HUES64 (cell line): ENCODE measurements around the gene ARFGAP3. TPM values are rescaled to one million over a fixed set of nuclear protein-coding genes. Genes with fewer than 3 reads are reported as not detected.
A peak's percentile ranks its signal among the peaks of the same experiment; 100 is the strongest.

Experiments used
- H3K27ac ChIP-seq: 2 replicates; pipeline ENCODE4 v1.7.0; 2013; ENCODE audit warnings: low read depth, low read length, inconsistent platforms
- H3K27me3 ChIP-seq: 2 replicates; pipeline ENCODE4 v1.6.1; 2013; ENCODE audit warnings: mild to moderate bottlenecking, low read length; ENCODE audit not compliant: insufficient read depth
- H3K36me3 ChIP-seq: 2 replicates; pipeline ENCODE4 v1.6.1; 2013; ENCODE audit warnings: mild to moderate bottlenecking, low read length; ENCODE audit not compliant: insufficient read depth
- H3K4me1 ChIP-seq: 2 replicates; pipeline ENCODE4 v1.6.1; 2013; ENCODE audit warnings: mild to moderate bottlenecking, low read length, moderate library complexity; ENCODE audit not compliant: insufficient read depth
- H3K4me3 ChIP-seq: 2 replicates; pipeline ENCODE4 v1.5.1; 2013; ENCODE audit warnings: mild to moderate bottlenecking, low read length, moderate library complexity
- H3K9ac ChIP-seq: 2 replicates; pipeline ENCODE4 v1.6.1; 2013; ENCODE audit warnings: mild to moderate bottlenecking, low read depth, low read length
- H3K9me3 ChIP-seq: 2 replicates; pipeline ENCODE4 v1.6.1; 2013; ENCODE audit warnings: low read depth, low read length; ENCODE audit not compliant: insufficient read depth
- WGBS: fragments of 150-250, 120-280 bp; methylation state at CpG from one replicate; pipeline ENCODE4 v1.1.7; 2013; ENCODE audit warnings: missing lambda C conversion rate; 5-methylcytosine and 5-hydroxymethylcytosine counted together
- polyA plus RNA-seq, 2 experiments: library from polyadenylated mRNA; stranded (reverse); fragments of 50-300 nt; gene quantifications; one replicate each; pipeline ENCODE4 v1.2.3, GENCODE V29; 2013

Gene ARFGAP3
- 10.7 TPM for polyA plus RNA-seq (2013, experiment 1 of 2)
- polyA plus RNA-seq (2013, experiment 2 of 2): 16.4 TPM

GRCh38 chr22:42856865-42857704, at the start of gene ARFGAP3:
Gene ARFGAP3 (minus strand): TSS chr22:42857273. CDS start chr22:42857182, 91 bp downstream.
- Histone ChIP-seq H3K4me1 (no peaks in the 10 kb centered on the region), H3K27me3 (peaks cover 28% of the 10 kb centered on the region), H3K9me3 (peaks cover 3% of the 10 kb centered on the region; the same call in 1 of the 2 replicates), H3K4me3 (peak within 1 kb of the TSS; percentile 81), H3K36me3 (no peaks in the 10 kb centered on the region), H3K9ac (peak within 1 kb of the TSS; percentile 64), H3K27ac (peak within 1 kb of the TSS; percentile 54; the same call in 1 of the 2 replicates)
- WGBS: 10% methylated on average over 111 of the region's 111 CpGs

- 86% methylated on average over 5 of the region's 5 CpGs for WGBS
- no peaks in the 10 kb centered on the region for H3K27me3 ChIP-seq
- peaks cover 16% of the 10 kb centered on the region; the same call in 1 of the 2 replicates for H3K36me3 ChIP-seq
- no peak overlapping the region for H3K4me3 ChIP-seq
- 0 out of 2 replicates have a peak overlapping the region, but pooled peaks have one; percentile 11 for H3K9ac ChIP-seq
- 0 out of 2 replicates have a peak, but pooled peaks cover 7% of the 10 kb centered on the region for H3K4me1 ChIP-seq
- H3K27ac ChIP-seq: no peak overlapping the region
- H3K9me3 ChIP-seq: no peaks in the 10 kb centered on the region
These were observed 48.7 kb upstream of the ARFGAP3 start for GRCh38 chr22:42905702-42906183.

GRCh38 chr22:42905217-42905616, 48.1 kb upstream of the ARFGAP3 start:
- peak overlapping the region; percentile 18; the same call in 1 of the 2 replicates for H3K27ac ChIP-seq
- 0 out of 2 replicates have a peak, but pooled peaks cover 7% of the 10 kb centered on the region for H3K4me1 ChIP-seq
- WGBS: 87% methylated on average over 13 of the region's 13 CpGs

GRCh38 chr22:42904050-42904449, 47.0 kb upstream of the ARFGAP3 start:
- H3K9me3 ChIP-seq: no peaks in the 10 kb centered on the region
- peaks cover 7% of the 10 kb centered on the region; the same call in 1 of the 2 replicates for H3K36me3 ChIP-seq
- H3K27me3 ChIP-seq: no peaks in the 10 kb centered on the region
- no peak overlapping the region for H3K27ac ChIP-seq
- 0 out of 2 replicates have a peak, but pooled peaks cover 7% of the 10 kb centered on the region for H3K4me1 ChIP-seq
- no peak overlapping the region for H3K9ac ChIP-seq
- 90% methylated on average over 12 of the region's 12 CpGs for WGBS
- H3K4me3 ChIP-seq: no peak overlapping the region

More at GRCh38 chr22:42905217-42905616, 48.1 kb upstream of the ARFGAP3 start:
- peaks cover 13% of the 10 kb centered on the region; the same call in 1 of the 2 replicates for H3K36me3 ChIP-seq
- no peak overlapping the region for H3K4me3 ChIP-seq
- 0 out of 2 replicates have a peak overlapping the region, but pooled peaks have one; percentile 11 for H3K9ac ChIP-seq
- no peaks in the 10 kb centered on the region for H3K27me3 ChIP-seq
- H3K9me3 ChIP-seq: no peaks in the 10 kb centered on the region

GRCh38 chr22:42902875-42903510, 45.9 kb upstream of the ARFGAP3 start:
- 85% methylated on average over 14 of the region's 15 CpGs for WGBS
- H3K27ac ChIP-seq: 0 out of 2 replicates have a peak overlapping the region, but pooled peaks have one; percentile 26
- 0 out of 2 replicates have a peak, but pooled peaks cover 7% of the 10 kb centered on the region for H3K4me1 ChIP-seq
- no peak overlapping the region for H3K9ac ChIP-seq
- no peaks in the 10 kb centered on the region for H3K9me3 ChIP-seq
- H3K27me3 ChIP-seq: no peaks in the 10 kb centered on the region
- H3K36me3 ChIP-seq: peaks cover 7% of the 10 kb centered on the region; the same call in 1 of the 2 replicates
- H3K4me3 ChIP-seq: no peak overlapping the region

- Histone ChIP-seq H3K27me3 (no peaks in the 10 kb centered on the region), H3K4me3 (no peak overlapping the region), H3K27ac (no peak overlapping the region), H3K4me1 (0 out of 2 replicates have a peak, but pooled peaks cover 7% of the 10 kb centered on the region), H3K36me3 (0 out of 2 replicates have a peak, but pooled peaks cover under 1% of the 10 kb centered on the region), H3K9ac (no peak overlapping the region), H3K9me3 (no peaks in the 10 kb centered on the region)
- WGBS: 94% methylated on average over 14 of the region's 14 CpGs
These were observed 44.9 kb upstream of the ARFGAP3 start for GRCh38 chr22:42901790-42902508.

GRCh38 chr22:42897960-42898359, 40.9 kb upstream of the ARFGAP3 start:
- H3K4me3 ChIP-seq: no peak overlapping the region
- H3K27me3 ChIP-seq: no peaks in the 10 kb centered on the region
- WGBS: 95% methylated on average over 7 of the region's 7 CpGs

GRCh38 chr22:42895541-42895981, 38.5 kb upstream of the ARFGAP3 start:
- H3K9ac ChIP-seq: no peak overlapping the region

More at GRCh38 chr22:42897960-42898359, 40.9 kb upstream of the ARFGAP3 start:
- H3K9ac ChIP-seq: no peak overlapping the region
- no peak overlapping the region for H3K27ac ChIP-seq
- H3K9me3 ChIP-seq: no peaks in the 10 kb centered on the region
- H3K4me1 ChIP-seq: peaks cover under 1% of the 10 kb centered on the region; the same call in 1 of the 2 replicates
- 0 out of 2 replicates have a peak, but pooled peaks cover 4% of the 10 kb centered on the region for H3K36me3 ChIP-seq

GRCh38 chr22:42895087-42895486, 38.0 kb upstream of the ARFGAP3 start:
- Histone ChIP-seq H3K4me1 (no peaks in the 10 kb centered on the region; the same call in 1 of the 2 replicates), H3K9ac (no peak overlapping the region), H3K4me3 (no peak overlapping the region), H3K27me3 (no peaks in the 10 kb centered on the region), H3K9me3 (no peaks in the 10 kb centered on the region), H3K36me3 (peaks cover 20% of the 10 kb centered on the region), H3K27ac (no peak overlapping the region)
- WGBS: 76% methylated on average over 7 of the region's 7 CpGs

More at GRCh38 chr22:42895541-42895981, 38.5 kb upstream of the ARFGAP3 start:
- 89% methylated on average over 9 of the region's 9 CpGs for WGBS
- H3K27ac ChIP-seq: no peak overlapping the region
- H3K4me3 ChIP-seq: no peak overlapping the region
- no peaks in the 10 kb centered on the region for H3K9me3 ChIP-seq
- H3K4me1 ChIP-seq: no peaks in the 10 kb centered on the region; the same call in 1 of the 2 replicates
- H3K36me3 ChIP-seq: peaks cover 15% of the 10 kb centered on the region
- H3K27me3 ChIP-seq: no peaks in the 10 kb centered on the region
